NOMO-1 (cell line): ENCODE results near the gene DUSP2.

Experiments
- DNase-seq, 2 experiments: peaks; one replicate each; lab custom pipeline; 2025; ENCODE audit not compliant: unreplicated experiment in 2 of 2; lab: John Stamatoyannopoulos, UW

DUSP2 gene

GRCh38 chr2:96145036-96145847 lies at the start of gene DUSP2:
Gene DUSP2, minus strand, starts transcription at chr2:96145440. Its CDS starts 86 bp downstream, at chr2:96145354.
- DNase-seq = peak; percentile 80 to 91

- no peak for DNase-seq
Observed at GRCh38 chr2:96191937-96192670, 46.9 kb upstream of the DUSP2 start.

- DNase-seq = no peak
Observed at GRCh38 chr2:96188821-96189526, 43.7 kb upstream of the DUSP2 start.

GRCh38 chr2:96186562-96186961 lies 41.3 kb upstream of the DUSP2 start:
- no peak for DNase-seq

GRCh38 chr2:96185516-96185915 lies 40.3 kb upstream of the DUSP2 start:
- no peak for DNase-seq

GRCh38 chr2:96184989-96185388 lies 39.7 kb upstream of the DUSP2 start:
- DNase-seq = no peak

GRCh38 chr2:96184188-96184587 lies 38.9 kb upstream of the DUSP2 start:
- DNase-seq = no peak

GRCh38 chr2:96181529-96181928 lies 36.3 kb upstream of the DUSP2 start:
- DNase-seq = no peak

GRCh38 chr2:96180521-96180920 lies 35.3 kb upstream of the DUSP2 start:
- no peak for DNase-seq

GRCh38 chr2:96180002-96180401 lies 34.8 kb upstream of the DUSP2 start:
- no peak for DNase-seq

- DNase-seq = no peak
Observed at GRCh38 chr2:96176661-96177060, 31.4 kb upstream of the DUSP2 start.

- no peak for DNase-seq
Observed at GRCh38 chr2:96175951-96176350, 30.7 kb upstream of the DUSP2 start.

GRCh38 chr2:96174251-96175144 lies 29.3 kb upstream of the DUSP2 start:
- DNase-seq = peak; percentile 28 to 72

GRCh38 chr2:96171831-96172230 lies 26.6 kb upstream of the DUSP2 start:
- no peak for DNase-seq

GRCh38 chr2:96170626-96171025 lies 25.4 kb upstream of the DUSP2 start:
- DNase-seq = no peak

GRCh38 chr2:96169868-96170507 lies 24.7 kb upstream of the DUSP2 start:
- DNase-seq = no peak

- no peak for DNase-seq
Observed at GRCh38 chr2:96167407-96168013, 22.3 kb upstream of the DUSP2 start.

- no peak for DNase-seq
Observed at GRCh38 chr2:96164459-96165184, 19.4 kb upstream of the DUSP2 start.
